ENCODE measurements around the gene AIM2.
"Not testable (repeated sequence)": the region's sequence is repeated elsewhere in the genome, so short reads cannot be mapped to it uniquely, and the experiment has no call there.

The AIM2 gene

DNA sequence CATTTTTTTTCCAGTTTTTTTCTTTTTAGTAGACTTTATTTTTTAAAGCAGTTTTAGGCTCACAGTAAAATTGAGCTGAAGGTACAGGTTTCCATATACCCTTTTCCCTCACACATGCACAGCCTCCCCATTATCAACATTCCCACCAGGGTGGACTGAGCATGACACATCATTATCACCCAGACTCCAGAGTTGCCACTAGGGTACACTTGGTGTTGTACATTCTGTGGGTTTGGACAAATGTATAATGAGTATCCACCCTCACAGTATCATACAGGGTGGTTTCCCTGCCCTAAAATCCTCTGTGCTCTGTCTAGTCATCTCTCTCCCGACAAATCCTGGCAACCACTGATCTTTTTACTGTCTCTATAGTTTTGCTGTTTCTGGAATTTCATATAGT is 3.0 kb upstream of the AIM2 start:
- no peak for DNase-seq (ENCODE audit: low spot score)

DNA sequence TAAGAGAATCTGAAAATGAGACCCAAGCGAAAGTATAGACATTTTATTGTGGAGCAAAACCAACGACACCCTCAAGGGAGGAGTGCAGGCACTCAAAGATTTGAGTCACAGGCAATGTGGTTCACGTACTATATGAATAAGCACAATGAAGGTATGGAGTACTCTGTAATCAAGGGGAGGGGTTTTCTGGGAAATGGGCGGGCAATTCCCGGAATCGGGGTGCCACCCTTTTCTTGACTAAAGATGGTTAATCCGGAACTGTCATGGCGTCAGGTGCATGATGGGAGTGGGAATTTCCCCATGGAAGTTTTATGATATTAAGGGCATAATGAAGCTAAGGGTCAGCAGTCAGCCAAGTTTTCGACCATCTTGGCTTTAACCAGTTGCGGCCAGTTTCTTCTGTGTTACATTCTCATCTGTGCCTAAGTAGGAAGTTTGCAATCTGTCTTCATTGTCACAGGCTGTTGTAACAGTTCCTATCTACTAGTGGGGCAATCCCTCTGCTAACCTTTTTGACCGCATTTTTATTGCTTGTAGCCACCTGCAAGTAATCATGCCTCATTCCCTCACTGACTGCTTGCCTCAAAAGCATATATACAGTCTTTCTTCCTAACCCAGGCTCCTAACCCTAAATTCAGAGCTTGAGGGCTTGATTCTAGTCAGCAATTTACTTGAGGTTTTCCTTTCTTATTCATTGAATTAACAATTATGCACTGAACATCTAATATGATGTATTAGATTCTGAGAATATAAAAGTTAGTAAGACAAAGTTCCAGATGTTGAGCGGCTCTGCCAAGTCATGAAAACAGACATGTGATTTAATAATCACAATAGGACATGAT is 775 bp upstream of the AIM2 start:
- no peak for DNase-seq (ENCODE audit: low spot score)

- DNase-seq (ENCODE audit: low spot score), result peak; percentile 58
Measured at GRCh38 chr1:159071970-159072582, 4.5 kb downstream of the AIM2 start.

DNA sequence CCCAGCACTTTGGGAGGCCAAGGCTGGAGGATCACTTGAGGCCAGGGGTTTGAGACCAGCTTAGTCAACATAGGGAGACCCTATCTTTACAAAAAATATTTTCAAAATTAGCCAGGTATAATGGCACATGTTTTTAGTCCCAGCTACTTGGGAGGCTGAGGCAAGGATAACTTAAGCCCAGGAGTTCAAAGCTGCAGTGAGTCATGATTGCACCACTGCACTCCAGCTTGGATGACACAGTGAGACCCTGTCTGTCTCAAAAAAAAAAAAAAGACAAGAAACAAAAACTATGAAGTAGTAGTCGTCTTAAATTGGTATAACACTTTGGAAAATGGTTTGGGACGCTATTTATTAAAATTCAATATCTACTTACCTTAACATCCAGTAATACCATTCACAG is 7.7 kb downstream of the AIM2 start:
- DNase-seq (ENCODE audit: low spot score), result no peak

- no peak for DNase-seq (ENCODE audit: low spot score)
Measured at GRCh38 chr1:159067699-159068621, 8.6 kb downstream of the AIM2 start.

GRCh38 chr1:159066108-159066507 is 10.5 kb downstream of the AIM2 start:
- no peak for DNase-seq (ENCODE audit: low spot score)

DNA sequence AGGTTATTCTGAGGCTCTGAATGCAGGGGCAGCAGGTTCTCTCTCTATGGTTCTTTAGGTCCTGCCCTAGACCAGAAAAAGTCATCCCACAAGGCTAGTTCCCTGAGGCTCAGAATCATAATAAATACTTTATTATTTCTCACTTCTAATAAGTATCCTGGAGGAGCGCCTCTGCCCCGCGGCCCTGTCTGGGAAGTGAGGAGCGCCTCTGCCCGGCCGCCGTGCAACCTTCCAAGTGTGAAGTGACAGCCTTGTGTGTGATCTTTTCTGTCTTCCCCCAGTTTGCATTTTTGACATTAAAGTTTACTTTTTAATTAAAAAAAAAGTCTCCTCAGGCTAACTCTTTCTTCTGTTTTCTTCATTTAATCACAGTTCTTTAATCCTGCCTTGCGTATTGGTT is 11.5 kb downstream of the AIM2 start:
- no peak for DNase-seq (ENCODE audit: low spot score)

DNA sequence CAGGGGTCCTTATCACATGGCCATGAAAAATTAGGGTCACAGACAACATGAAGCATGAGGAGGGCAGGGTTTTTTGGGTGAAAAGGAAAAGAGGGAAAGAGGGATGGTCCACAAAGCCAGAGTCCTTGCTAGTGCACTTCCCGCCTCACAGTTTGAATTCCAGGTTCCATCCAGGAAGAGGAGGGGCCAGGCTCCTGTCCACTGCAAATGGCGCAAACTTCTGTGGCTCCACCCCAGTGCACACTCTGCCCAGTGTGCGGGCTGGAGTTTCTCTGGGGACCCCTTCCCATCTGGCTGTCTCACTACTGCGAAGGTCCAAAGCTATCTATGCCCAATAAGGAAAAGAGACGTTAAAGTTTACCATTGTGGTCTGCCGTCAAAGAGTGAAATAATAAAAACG is 17.8 kb downstream of the AIM2 start:
- no peak for DNase-seq (ENCODE audit: low spot score)

DNA sequence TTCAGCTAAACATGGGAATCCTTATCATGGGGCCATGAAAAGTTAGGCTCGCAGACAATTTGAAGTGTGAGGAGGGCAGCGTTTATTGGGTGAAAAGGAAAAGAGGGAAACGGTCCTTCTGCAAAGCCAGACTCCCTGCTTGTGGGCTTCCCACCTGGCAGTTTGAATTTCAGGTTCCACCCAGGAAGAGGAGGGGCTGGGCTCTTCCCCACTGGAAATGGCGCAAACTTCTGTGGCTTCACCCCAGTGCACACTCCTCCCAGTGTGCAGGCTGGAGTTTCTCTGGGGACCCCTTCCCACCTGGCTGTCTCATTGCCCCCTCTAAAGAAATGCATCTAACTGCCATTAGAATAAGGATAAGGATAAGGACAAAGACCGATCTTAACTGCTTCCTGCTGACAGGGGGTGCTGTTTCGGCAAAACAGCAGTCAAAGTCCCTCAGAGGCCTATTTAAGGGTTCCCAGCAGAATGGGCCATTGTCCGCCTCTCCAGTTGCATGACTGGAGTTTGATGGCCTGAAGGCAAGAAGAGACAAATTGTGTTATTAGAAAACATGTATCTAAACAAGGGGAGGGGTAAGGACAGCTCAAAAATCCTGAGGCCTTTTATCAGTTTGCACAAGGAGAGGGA is 20.4 kb downstream of the AIM2 start:
- no peak for DNase-seq (ENCODE audit: low spot score)

DNA sequence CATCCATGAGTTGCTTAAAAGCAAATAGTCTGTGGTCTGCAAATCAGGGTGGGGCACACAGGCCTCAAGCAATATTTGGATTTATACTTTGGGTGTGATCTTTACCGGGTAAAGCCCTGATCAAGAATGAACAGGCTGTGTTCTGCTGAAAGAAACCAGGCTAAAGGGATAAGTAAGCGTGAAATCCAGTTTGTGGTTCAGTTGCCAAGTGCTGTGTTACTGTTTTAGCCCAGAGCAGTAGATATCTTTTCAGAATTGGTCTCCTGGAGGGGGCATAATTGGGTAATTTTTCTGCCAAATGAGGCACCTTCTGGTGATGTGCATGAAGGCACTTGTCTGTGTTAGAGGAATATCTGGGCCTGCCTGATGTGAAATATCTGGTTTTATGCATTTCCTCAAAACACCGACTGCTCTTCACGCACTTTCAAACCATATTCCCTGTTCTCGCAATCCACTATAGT is 21.4 kb downstream of the AIM2 start:
- no peak for DNase-seq (ENCODE audit: low spot score)

DNA sequence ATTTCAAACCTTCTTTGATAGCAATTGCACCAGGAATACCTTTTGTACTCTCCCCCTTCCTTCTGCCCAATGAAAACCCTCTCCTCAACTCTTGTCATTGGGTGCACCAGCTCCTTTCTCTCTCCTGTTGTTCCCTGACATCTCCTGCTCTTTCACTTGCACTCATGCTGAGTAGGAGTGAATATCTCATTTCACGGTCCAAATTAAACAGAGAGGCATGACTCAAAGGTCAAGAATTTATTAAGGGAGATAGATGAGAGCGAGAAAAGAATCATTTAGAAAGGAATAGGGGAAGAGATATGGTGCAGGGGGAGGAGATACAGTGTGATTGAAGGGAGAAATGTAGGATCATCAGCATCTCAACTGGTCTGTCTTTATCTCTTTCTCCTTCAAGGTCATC is 22.1 kb downstream of the AIM2 start:
- no peak for DNase-seq (ENCODE audit: low spot score)

- DNase-seq (ENCODE audit: low spot score), result no peak
Measured at GRCh38 chr1:159051436-159051835, 25.1 kb downstream of the AIM2 start.

- DNase-seq (ENCODE audit: low spot score), result not testable (repeated sequence)
Measured at GRCh38 chr1:159046486-159046885, 30.1 kb downstream of the AIM2 start.

DNA sequence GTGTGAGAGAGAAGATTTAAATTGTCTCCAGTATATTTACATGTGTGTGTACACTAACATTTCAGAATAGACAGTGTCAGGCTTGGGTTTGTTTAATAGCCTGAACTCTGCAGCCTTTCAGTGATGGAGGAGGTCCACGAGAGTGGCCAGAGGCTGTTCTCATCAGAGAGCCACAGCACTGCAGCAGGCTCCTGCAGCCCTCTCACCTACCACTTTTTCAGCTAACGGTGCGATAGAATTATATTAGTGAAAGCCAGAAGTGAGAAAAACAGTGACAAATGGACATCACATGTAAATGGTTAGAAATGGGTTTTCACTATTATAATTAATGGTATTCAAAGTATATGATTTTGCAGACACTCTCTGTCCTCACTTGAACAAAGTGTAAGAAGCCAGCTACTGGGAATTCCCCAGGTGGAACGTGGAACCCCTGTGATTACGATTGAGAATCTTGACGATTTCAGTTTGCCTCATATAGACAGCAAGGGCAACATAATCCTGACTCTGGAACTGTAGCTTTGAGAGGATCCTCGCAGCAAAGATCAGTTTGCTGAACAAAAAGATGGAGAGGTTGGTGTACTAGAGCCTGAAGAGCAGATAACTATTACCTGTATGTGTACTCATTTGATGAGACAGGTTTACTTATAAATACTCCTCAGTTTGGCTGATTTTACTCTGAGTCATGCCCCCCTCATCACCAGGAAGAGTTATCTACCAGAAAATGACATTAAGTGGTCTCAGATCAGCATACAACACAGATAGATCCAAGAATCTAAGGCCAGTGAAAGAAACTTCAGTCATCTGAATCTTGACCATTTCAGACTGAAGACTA is 35.5 kb downstream of the AIM2 start:
- DNase-seq (ENCODE audit: low spot score), result no peak

DNA sequence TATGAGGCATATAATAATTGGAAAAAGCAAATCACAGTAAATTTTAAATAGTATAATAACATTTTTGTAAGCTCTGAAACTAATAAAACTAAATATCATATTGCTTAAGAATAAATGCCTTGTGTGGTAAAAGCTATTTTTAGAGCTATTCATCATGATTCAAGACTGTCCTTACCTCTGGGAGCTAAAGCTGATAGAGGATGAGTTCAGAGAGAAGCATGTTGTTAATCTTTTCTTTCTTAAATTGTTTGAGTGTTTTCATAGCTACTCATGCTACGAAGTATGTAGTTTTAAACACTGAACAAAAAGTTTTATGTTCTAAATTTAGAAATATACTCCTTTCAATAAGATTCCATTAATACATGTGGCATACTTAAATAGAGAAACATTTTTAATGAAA is 36.4 kb downstream of the AIM2 start:
- no peak for DNase-seq (ENCODE audit: low spot score)

GRCh38 chr1:159030877-159031447 is 45.6 kb downstream of the AIM2 start:
- DNase-seq (ENCODE audit: low spot score), result no peak

DNA sequence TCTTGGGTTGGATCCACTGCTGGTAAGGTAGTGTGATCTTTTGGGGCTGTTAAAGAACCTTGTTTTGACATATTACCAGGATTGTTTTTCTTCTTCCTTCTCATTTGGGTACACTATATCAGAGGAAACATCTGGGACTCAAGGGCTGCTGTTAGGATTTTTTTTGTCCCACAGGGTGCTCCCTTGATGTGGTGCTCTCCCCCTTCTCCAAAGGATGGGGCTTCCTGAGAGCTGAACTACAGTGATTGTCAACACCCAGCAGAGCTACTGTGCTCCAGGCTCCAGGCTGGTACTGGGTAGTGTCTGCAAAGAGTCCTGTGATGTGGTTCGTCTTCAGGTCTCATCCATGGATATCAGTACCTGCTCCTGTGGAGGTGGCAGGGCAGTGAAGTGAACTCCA is 46.3 kb downstream of the AIM2 start:
- DNase-seq (ENCODE audit: low spot score), result no peak

- DNase-seq (ENCODE audit: low spot score), result not testable (repeated sequence)
Measured at GRCh38 chr1:159026841-159027240, 49.7 kb downstream of the AIM2 start.

GRCh38 chr1:159025043-159025442 is 51.5 kb downstream of the AIM2 start:
- DNase-seq (ENCODE audit: low spot score), result no peak

- no peak for DNase-seq (ENCODE audit: low spot score)
Measured at GRCh38 chr1:159023723-159024122, 52.8 kb downstream of the AIM2 start.

DNA sequence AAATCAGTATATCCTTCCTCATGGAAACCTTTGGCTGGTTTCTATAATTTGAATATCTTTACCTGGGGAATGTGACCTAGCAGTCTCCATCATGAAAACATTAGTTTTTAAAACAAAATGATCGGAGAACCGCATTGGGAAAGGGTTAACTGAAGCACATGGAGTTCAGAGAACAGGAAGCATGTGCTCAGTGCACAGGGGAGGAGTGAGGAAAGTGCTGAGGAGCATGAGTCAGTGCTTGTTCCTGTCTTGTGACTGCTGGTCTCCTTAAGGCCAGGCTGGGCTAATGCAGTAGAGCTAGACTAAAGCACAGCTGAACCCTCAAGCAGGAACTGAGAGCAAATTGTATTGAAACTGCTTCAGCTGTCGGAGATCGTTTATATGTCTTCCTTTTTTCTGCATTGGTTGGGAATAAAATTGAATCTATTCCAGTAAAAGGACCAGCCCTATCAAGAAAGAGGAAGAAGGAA is 61.1 kb downstream of the AIM2 start:
- DNase-seq (ENCODE audit: low spot score), result no peak

Data from SW480 (cell line).